GM19240 (cell line): ENCODE data around the gene IGF2R.
"Not testable (repeated sequence)": the region's sequence is repeated elsewhere in the genome, so short reads cannot be mapped to it uniquely, and the experiment has no call there.

Source experiments
- DNase-seq: peaks from one replicate; pipeline ENCODE4 v3.0.0; 2011; ENCODE audit warnings: low spot score; ENCODE audit not compliant: insufficient read length

Gene IGF2R

DNA sequence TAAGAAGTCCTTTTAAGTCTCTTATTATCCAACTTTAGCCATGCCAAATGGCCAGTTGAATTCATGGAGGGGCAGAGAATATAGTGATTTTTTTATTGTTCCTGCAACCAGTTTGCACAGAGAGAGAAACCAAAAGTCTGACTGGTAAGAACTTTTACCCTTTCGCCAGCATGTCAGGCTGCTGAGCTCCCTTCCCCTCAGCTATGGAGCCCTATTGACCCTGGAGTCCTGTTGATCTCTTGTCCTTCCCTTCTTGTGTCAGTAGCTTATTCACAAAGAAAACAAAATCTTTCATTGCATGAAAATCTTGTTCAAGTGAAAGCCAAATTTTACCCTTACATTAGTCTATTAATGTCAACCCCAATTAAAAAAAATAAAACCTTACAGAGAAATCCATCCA, 151.2 kb downstream of the IGF2R start:
- DNase-seq: no peak

DNA sequence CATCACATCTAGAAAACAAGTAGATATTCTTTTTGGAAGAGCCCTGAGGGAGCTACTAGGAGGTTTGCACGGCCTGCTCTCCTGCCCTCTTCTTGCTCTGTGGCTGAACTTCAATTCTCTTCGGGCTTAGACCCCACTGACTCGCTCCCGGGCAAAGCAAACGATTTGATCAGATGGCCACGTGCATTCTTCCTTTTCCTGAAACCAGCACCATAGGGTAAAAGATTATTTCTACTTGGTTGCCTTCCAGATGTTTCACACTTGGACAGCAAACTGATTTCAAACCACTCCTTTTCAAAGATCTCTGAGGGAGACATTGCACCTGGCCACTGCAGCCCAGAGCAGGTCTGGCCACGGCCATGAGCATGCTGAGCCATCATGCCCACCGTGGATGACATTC, 152.7 kb downstream of the IGF2R start, which contains the start of gene SLC22A1:
TSS of gene SLC22A1 (plus strand) at position 258 of the 400 bp plus-strand sequence. CDS start at position 379, 121 bp downstream.
- DNase-seq: no peak

DNA sequence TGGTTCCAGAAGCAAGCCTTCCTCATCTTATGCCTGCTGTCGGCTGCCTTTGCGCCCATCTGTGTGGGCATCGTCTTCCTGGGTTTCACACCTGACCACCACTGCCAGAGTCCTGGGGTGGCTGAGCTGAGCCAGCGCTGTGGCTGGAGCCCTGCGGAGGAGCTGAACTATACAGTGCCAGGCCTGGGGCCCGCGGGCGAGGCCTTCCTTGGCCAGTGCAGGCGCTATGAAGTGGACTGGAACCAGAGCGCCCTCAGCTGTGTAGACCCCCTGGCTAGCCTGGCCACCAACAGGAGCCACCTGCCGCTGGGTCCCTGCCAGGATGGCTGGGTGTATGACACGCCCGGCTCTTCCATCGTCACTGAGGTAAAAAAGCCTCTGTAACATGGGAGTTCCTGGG, 153.1 kb downstream of the IGF2R start:
- DNase-seq: no peak

DNA sequence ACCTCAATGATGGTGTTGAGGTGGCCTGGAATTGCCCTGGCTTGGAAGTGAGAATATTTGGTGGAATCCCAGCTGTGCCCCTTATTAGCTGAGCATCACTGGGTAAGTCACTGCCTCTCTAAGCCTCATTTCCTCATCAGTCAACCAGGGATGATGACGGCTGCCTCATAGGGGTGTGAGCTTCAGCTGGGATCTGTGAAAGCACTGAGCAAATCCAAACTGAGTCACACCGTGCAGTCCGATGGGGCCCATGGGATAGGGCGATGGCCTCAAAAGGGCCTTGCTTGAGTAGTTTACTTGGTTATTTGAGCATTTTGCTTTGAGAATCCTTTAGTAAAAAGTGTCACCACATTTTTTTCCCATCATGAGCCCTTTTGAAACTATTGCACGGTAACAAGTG, 153.9 kb downstream of the IGF2R start:
- DNase-seq: no peak

DNA sequence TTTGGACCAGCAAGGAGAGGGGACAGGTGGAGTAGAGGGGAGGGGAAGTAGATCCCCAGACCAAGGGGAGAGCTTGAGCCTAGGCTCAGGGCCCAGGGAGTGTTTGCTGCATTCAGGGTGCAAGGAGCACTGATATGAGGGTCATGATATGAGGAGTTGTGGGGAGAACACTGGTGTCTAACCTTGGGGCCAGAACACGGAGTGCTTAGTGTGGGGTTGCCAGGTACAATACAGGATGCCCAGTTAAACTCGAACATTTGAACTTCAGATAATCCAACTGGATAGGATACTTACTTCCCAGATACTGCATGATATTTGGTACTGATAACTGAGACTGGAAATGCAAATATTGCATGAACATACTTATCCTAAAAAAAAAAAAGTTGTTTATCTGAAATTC, 155.1 kb downstream of the IGF2R start:
- DNase-seq: no peak

DNA sequence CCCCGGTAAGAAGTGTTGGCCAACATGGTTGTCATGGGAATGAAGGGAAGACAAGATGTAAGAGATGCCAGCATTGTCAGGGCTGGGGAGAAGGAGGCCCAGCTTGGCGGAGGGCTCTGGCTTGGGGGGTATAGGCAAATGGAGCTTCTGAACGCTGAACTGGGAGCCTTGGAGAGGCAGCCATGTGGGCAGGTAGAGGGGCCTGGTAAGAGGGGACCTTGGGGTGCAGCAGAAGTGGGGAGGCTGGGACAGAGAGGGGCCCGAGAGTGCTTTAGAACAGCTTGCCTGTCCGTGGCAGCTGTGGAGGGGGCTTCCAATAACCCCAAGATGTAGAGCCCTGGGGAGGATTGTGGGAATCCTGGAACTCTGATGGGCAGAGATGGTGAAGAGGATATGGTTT, 155.7 kb downstream of the IGF2R start:
- no peak for DNase-seq

DNA sequence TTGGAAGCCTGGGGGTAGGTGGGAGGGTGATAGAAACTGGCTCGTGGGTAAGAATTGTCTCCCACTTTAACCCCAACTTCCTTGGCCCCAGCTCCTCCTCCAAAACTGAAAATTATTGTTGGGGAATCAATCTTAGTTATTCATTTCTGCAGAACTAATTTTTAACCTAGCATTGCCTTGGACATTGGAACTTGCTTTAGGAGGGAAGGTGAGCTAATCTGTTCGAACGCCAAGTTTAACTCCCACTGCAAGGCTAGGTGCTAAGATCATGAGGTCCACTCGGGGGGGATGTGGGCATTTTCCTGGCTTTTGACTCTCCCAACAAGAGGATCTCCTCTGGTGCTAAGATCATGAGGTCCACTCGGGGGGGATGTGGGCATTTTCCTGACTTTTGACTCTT, 156.2 kb downstream of the IGF2R start:
- not testable (repeated sequence) for DNase-seq

DNA sequence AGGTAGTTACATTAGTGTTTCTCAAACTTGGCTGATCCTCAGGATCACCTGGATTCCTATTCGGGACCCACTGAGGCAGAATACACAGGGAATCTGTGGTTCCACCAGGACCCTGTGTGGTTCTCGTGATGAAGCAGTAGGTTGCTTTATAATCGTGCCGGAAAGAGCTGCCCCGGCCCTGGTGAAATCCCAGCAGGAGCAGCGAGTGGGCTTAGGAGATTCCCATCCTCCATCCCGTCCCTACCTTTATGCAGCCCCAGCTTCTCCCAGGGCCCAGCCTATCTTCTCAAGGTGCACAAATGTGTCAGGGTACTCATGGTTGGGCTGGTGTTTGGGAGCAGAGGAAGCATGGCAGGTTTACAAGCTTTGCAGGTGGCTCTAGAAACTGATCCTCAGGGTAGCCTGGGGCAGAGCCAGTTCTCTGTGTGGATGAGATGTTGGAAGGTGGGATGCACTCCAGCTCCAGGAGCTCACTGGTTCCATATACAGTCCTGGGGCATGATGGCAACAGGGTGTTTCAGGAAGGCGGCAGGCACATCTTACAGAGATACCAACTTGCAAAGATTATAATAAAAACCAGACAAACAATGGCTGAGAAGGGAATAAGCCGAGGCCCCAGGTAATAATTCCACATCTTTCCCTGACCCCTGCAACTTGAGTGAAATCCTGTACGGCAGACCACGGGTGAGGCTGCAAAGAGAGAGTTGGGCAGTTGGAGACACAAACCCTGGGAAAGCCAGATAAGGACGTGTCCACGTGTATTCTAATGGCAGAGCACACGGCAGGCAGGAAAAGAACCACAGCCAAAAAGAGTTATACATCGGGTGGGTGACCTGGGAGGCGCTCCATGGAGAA, 158.6 kb downstream of the IGF2R start:
- no peak for DNase-seq

DNA sequence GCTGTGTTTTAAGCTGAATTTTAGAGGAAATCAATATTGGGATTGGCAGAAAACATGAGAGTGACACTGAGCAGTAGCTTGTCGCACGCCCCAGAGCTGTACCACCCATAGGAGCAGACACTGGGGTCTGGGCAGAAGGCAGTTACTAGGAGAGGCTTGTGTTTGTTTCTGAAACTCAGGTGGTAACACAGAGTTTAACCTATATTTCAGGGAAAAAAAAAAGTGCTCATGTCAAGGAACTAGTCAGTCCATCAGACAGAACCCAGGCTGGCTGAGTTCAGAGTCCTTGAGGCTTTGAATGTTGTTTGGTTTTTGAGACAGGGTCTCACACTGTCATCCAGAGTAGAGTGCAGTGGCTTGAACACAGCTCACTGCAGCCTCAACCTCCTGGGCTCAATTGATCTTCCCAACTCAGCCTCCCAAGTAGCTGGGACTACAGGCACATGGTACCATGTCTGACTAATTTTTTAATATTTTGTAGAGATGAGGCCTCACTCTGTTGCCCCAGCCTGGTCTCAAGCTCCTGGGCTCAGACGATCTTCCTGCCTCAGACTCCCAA, 159.3 kb downstream of the IGF2R start:
- DNase-seq: no peak

DNA sequence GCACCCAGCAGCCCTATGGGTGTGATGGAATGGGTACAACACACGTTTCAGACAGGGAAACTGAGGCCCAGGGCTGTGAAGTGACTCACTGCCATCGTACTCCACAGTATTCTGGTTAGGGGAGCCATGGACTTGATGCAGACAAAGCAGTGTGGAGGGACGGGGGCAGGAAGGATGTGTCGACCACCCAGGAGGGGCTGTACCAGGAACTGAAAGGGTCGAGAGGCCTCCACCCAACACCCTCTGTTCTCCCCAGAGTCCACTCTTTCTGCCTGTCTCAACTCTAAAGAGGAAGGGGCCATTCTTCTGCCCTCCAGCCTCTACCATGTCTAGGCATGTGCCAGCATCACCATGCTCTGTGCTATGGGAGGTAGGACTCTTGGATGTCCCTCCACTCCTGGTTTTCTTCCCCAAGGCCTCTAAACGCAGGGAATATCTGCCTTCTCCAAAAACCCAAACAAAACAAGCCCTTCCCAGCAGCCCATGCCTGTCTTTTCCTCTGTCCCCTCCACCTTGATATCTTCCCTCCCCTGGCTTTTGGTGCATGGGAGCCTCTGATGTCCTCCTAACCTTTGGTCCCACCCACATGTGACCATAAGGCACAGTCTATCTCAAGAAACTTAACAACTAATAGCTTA, 160.1 kb downstream of the IGF2R start:
- DNase-seq: no peak

DNA sequence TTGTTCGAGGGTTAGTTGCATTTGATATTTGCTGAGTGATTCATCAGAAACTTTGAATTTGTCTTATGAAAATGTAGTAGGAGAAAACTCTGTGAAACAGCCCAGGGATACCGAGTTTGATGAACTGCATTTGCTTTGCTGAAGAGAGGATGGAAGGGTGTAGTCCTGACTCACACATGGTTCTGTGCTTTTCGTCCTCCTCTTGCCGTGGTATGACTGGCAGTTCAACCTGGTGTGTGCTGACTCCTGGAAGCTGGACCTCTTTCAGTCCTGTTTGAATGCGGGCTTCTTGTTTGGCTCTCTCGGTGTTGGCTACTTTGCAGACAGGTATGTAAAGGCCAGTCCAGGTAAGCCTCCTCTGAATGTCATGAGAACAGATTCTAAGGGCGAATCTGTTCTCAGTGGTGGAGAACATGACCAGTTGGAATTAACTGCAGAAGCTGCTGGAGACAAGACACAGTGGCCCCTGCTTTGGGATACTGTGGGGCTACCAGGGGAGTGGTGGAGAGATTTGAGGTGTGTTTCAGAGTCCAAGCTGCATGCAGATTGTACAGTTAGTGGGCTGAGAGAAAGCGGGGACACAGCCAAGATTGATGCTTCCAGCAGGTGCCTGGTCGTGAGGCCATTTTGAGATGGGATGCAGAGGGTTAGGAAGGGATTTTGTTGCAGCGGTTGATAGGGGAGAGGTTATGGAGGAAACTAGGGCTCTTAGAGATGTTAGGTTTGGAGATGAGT, 161.2 kb downstream of the IGF2R start:
- DNase-seq: no peak

DNA sequence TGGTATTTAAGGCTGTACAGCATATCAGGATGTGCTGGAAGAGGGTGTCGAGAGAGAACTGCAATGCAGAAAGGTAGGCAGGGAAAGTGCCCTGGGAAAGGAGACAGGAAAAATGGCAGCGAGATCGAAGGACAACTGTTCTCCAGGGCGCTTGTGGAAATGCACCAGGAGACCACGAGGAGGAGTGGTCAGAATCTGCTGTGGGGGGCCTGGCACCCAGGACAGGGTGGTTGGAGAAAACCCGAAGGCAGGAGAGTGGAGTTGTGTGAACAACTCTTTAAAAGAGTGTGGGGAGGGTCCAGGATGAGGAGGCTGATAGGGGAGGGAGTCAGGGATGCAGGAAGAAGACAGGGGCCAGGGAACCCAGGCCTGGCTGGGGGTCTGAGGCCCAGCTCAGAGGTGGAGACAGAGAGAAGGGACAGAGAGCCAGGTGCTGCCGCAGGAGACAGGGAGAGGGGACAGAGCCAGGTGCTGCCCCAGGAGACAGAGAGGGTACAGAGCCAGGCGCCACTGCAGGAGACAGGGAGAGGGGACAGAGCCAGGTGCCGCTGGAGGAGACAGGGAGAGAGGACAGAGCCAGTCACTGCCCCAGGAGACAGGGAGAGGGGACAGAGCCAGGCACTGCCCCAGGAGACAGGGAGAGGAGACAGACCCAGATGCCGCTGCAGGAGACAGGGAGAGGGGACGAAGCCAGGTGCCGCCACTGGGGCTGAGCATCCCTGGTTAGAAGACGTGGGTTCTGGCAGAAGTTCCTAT, 162.0 kb downstream of the IGF2R start:
- no peak for DNase-seq

DNA sequence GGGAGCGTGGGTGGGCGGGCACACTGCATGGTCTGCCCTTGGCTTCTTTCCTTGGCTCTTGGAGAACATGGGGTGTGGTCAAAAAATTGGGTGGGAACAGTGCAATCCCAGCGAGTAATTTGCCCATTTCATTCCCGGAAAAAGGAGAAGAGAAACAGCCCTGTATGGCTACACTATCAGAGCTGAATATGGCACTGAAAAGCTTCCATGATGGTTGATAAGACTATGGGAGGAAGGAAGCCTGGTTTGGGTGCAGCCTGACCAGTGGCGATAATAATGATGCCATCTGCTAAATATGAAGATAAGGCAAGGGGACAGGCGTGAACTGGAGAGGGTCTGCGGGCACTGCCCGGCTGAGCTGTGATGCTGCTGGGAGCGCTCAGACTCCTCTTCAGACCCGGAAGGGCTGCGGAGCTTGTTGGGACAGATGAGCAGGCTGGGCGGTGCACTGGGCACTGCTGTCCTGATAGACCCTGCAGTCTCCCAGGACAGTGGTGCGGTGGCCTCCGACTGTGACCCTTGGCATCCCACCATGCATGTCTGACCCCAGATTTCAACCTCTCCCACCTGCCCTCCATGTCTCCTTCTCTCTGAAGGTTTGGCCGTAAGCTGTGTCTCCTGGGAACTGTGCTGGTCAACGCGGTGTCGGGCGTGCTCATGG, 162.9 kb downstream of the IGF2R start:
- DNase-seq: no peak

DNA sequence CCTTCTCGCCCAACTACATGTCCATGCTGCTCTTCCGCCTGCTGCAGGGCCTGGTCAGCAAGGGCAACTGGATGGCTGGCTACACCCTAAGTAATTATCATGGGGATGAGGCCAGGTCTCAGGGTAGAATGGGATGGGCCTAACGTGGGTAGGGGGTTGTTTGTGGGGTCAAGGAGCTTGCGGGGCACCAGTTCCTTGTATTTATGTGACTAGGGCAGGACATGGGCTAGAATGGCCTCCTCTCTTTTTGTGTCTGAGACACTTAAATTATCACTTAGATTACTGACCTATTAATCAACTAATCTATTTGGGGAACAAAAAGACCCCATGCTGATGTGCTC, 163.4 kb downstream of the IGF2R start:
- DNase-seq: no peak

DNA sequence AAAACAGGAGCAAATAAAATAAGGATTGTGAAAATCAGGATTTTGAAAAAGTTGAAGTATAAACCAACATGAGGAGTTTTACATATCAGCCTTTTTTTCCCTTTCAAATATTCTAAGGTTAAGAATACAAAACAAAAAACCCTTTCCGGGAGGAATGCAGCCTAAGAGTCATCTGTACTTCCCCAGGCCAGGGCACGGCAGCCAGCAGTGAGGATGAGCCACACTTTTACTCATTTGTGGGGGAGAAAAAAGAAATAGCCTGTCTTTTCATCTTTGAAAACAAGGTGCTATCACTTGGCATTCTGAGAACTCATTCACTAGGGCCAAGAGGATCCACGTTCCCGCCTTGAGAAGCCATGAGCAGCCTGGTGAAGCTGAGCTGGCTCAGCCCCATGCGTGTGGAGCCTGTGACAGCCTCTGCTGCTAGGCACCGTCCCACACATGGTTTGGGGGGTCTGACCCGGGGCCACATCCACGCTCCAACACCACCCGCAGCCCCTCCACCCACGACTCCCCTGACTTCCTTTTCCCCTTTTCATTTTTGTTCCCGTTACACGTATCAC, 164.0 kb downstream of the IGF2R start:
- DNase-seq: no peak

DNA sequence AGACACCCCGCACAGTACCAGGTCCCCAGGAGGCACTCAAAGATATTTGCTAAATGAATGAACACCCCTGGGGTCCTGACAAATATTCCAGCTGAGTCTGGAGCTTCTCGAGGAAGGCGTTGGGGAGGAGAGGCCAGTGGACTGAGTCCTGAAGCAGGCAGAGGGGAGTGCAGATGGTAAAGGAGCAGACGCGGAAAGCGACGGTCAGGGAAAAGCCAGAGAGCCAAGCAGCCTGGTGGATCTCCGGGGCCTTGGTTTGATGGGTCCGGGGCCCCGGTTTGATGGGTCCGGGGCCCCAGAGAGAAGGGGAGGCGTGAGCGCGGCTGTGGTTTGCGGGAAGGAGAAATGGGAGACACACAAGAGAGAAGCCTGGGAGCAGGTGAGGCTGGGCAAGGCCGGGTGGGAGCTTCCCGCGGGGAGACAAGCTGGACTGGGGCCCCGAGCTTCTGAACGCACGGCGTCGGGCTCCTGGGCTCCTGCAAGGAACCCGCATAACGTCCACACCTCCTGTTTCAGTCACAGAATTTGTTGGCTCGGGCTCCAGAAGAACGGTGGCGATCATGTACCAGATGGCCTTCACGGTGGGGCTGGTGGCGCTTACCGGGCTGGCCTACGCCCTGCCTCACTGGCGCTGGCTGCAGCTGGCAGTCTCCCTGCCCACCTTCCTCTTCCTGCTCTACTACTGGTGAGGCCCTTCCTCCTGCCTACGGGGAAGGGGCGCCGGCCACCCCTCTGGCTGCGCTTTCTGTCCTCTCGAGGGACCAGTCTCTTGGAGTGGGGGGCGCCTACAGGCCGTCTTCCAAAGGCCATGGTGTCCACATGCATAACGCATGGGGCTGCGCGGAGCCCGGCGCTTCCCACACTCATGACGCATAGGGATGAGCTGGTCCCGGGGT, 164.8 kb downstream of the IGF2R start:
- DNase-seq: no peak

DNA sequence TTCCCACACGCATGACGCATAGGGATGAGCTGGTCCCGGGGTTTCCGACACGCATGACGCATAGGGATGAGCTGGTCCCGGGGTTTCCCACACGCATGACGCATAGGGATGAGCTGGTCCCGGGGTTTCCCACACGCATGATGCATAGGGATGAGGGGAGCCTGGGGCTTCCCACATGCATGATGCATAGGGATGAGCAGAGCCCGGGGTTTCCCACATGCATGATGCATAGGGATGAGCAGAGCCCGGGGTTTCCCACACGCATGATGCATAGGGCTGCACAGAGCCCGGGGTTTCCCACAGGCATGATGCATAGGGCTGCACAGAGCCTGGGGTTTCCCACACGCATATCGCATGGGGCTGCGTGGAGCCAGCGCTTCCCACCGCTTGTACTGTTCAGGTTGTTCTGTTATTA, 165.5 kb downstream of the IGF2R start:
- not testable (repeated sequence) for DNase-seq

DNA sequence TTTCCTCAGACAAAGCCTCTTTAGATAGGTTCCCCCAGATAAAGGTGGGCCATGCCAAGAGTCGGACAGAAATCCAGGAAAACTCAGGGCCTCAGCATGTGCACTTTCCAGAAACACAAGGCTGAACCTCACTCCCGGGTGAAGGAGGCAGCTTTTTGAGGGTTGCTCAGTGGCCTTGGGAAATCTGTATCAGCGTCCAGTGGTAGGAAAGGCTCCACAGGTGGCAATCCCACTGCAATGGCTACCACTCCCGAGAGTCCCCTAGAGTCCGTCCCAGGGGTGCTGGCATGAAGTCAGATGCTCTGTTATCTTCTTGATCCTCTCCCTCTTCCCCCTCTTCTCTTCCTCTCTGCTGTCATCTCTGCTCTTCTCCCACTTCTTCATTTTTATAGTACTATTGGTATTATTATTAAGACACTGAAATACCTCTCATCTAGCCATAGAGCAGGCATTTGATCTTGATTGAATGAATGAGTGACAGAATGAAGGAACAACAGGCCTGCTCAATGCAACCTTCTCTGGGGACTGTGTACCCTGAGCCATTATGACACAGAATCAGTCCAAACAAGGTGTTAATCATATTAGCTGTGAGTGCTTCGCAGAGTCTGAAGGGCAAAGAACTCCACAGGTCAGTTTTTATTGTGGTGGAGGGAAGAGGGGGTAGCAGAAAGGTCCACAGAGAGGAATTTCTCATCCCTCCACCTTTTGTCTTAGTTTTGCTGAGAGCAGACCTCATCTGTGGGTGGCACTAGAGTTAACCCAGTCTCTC, 166.1 kb downstream of the IGF2R start:
- no peak for DNase-seq
